Progenitor cell of endocrine pancreas (in vitro differentiated cells): Measurements from ENCODE around the gene SLC22A16. TPM values are rescaled to one million over a fixed set of nuclear protein-coding genes. Genes with fewer than 3 reads are reported as not detected.
"Not testable (repeated sequence)": the region's sequence is repeated elsewhere in the genome, so short reads cannot be mapped to it uniquely, and the experiment has no call there.

ENCODE experiments used
- DNase-seq: peaks from one replicate; pipeline ENCODE4 v3.0.0; 2021; ENCODE audit warnings: low spot score; ENCODE audit not compliant: unreplicated experiment
- H3K27ac Mint-ChIP-seq: 2 replicates; pipeline ENCODE4 v1.8.0; 2021; ENCODE audit warnings: mild to moderate bottlenecking, moderate library complexity, mixed read lengths
- H3K27me3 Mint-ChIP-seq: 2 replicates; pipeline ENCODE4 v1.8.0; 2021; ENCODE audit warnings: mixed read lengths
- H3K36me3 Mint-ChIP-seq: 2 replicates; pipeline ENCODE4 v1.8.0; 2022; ENCODE audit warnings: mixed read lengths; ENCODE audit not compliant: insufficient read depth
- H3K4me1 Mint-ChIP-seq: 2 replicates; pipeline ENCODE4 v1.8.0; 2021; ENCODE audit warnings: low read depth, mixed read lengths
- H3K4me3 Mint-ChIP-seq: 2 replicates; pipeline ENCODE4 v1.8.0; 2021; ENCODE audit warnings: low read depth, mild to moderate bottlenecking, moderate library complexity, mixed read lengths
- H3K9me3 Mint-ChIP-seq: 2 replicates; pipeline ENCODE4 v1.8.0; 2021; ENCODE audit warnings: low read depth, mixed read lengths
- total RNA-seq: library from RNA; stranded (reverse); gene quantifications from 2 replicates; pipeline ENCODE4 v1.2.1, GENCODE V29; 2021
- TF ChIP-seq, protein P1 (sequence below): fragments of 200-600 bp; sonication (generic); IDR thresholded peaks from one replicate; pipeline ENCODE4 v1.5.0; 2021; ENCODE audit warnings: antibody characterized with exemption, mild to moderate bottlenecking; ENCODE audit not compliant: unreplicated experiment

Gene SLC22A16
- total RNA-seq, 1 donor from 2014 or later: not detected

DNA sequence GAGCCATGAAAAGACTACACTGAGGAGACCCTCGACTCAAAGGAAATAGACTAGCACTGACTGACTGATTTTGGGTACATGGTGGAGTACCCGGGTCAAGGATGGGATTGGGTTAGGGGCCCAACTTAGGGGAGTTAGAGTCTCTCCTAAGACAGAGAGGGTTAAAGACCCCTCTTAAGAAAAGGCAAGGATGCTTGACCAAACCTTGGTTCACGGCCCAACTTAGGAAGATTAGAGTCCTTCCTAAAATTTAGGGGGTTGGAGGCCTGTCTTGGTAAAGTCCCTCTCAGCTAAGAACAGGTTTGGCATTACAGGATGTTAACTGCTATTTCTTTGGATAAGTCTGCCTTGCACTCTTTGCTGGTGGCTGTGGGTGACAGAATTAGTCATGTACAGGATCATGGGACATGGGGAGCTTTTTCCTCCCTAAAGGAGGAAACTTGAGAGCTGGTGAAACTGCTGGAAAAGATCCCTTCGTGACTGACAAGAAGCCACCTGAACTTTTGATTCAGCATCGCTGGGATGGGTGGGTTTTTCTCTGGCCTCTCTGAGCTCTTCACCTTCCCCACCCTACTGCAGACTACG, 12.3 kb upstream of the SLC22A16 start:
- Mint-ChIP-seq H3K27me3 (no peaks in the 10 kb centered on the region), H3K4me1 (peaks cover 8% of the 10 kb centered on the region), H3K9me3 (no peaks in the 10 kb centered on the region), H3K27ac (no peak overlapping the region), H3K4me3 (no peak overlapping the region), H3K36me3 (no peaks in the 10 kb centered on the region)
- no peak for DNase-seq
- TF ChIP-seq, protein P1, sequence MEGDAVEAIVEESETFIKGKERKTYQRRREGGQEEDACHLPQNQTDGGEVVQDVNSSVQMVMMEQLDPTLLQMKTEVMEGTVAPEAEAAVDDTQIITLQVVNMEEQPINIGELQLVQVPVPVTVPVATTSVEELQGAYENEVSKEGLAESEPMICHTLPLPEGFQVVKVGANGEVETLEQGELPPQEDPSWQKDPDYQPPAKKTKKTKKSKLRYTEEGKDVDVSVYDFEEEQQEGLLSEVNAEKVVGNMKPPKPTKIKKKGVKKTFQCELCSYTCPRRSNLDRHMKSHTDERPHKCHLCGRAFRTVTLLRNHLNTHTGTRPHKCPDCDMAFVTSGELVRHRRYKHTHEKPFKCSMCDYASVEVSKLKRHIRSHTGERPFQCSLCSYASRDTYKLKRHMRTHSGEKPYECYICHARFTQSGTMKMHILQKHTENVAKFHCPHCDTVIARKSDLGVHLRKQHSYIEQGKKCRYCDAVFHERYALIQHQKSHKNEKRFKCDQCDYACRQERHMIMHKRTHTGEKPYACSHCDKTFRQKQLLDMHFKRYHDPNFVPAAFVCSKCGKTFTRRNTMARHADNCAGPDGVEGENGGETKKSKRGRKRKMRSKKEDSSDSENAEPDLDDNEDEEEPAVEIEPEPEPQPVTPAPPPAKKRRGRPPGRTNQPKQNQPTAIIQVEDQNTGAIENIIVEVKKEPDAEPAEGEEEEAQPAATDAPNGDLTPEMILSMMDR: no peak

DNA sequence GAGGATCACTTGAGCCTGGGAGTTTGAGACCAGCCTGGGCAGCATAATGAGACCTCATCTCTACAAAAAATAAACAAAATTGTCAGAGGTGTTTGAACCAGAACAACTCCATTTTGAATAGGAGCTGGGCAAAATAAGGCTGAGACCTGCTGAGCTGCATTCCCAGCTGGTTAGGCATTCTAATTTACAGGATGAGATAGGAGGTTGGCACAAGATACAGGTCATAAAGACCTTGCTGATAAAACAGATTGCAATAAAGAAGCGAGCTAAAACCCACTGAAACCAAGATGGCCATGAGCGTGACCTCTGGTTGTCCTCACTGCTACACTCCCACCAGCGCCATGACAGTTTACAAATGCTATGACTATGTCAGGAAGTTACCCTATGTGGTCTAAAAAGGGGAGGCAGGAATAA, 11.6 kb upstream of the SLC22A16 start:
- H3K36me3 Mint-ChIP-seq, DNase-seq, H3K9me3 Mint-ChIP-seq, H3K27me3 Mint-ChIP-seq, H3K4me3 Mint-ChIP-seq, H3K4me1 Mint-ChIP-seq, H3K27ac Mint-ChIP-seq: not testable (repeated sequence)

- peaks cover 7% of the 10 kb centered on the region for H3K9me3 Mint-ChIP-seq
- no peak overlapping the region for H3K4me3 Mint-ChIP-seq
- TF ChIP-seq, protein P1: no peak
- H3K27me3 Mint-ChIP-seq: no peaks in the 10 kb centered on the region
- H3K4me1 Mint-ChIP-seq: peaks cover 4% of the 10 kb centered on the region
- peaks cover 1% of the 10 kb centered on the region for H3K36me3 Mint-ChIP-seq
- no peak for DNase-seq
- H3K27ac Mint-ChIP-seq: no peak overlapping the region
Observed at GRCh38 chr6:110486756-110487155, 10.3 kb upstream of the SLC22A16 start.

DNA sequence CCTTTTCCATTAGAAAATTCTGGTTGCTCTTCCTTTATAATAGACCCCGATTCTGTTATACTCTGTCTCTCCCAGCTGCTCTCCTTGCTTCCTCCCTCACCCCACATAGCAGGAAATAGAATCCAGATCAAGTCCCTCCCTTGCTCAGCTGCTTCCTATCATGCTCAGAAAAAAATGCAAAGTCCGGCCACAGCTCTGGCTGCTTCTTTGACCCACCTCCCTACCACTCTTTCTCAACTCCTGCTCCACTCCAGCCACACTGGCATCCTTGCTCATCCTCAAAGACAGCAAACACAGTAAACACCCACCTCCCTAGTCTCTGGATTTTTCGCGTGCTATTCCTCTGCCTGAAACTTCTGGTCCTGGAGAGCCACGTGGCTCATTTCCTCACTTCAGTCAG, 9.1 kb upstream of the SLC22A16 start:
- TF ChIP-seq, protein P1: no peak
- Mint-ChIP-seq H3K4me3 (no peak overlapping the region), H3K27me3 (no peaks in the 10 kb centered on the region), H3K36me3 (peaks cover 1% of the 10 kb centered on the region), H3K4me1 (no peaks in the 10 kb centered on the region), H3K9me3 (peaks cover 11% of the 10 kb centered on the region), H3K27ac (no peak overlapping the region)
- DNase-seq: no peak

- no peak overlapping the region for H3K27ac Mint-ChIP-seq
- no peaks in the 10 kb centered on the region for H3K27me3 Mint-ChIP-seq
- DNase-seq: no peak
- TF ChIP-seq, protein P1: no peak
- H3K36me3 Mint-ChIP-seq: peaks cover 1% of the 10 kb centered on the region
- H3K4me1 Mint-ChIP-seq: no peaks in the 10 kb centered on the region
- H3K9me3 Mint-ChIP-seq: peaks cover 11% of the 10 kb centered on the region
- no peak overlapping the region for H3K4me3 Mint-ChIP-seq
Observed at GRCh38 chr6:110484321-110484720, 7.9 kb upstream of the SLC22A16 start.

GRCh38 chr6:110482774-110483400, 6.5 kb upstream of the SLC22A16 start:
- peaks cover 11% of the 10 kb centered on the region for H3K9me3 Mint-ChIP-seq
- H3K4me3 Mint-ChIP-seq: no peak overlapping the region
- no peak overlapping the region for H3K27ac Mint-ChIP-seq
- TF ChIP-seq, protein P1: no peak
- H3K27me3 Mint-ChIP-seq: no peaks in the 10 kb centered on the region
- no peak for DNase-seq
- no peaks in the 10 kb centered on the region for H3K4me1 Mint-ChIP-seq
- H3K36me3 Mint-ChIP-seq: peaks cover 1% of the 10 kb centered on the region
